ENCODE data around the gene NPR2.

The NPR2 gene

GRCh38 chr9:35771534-35771933, 19.9 kb upstream of the NPR2 start:
- TF ChIP-seq CTCF (IDR thresholded peaks at IDR 0.05), result no peak
- no peaks in the 10 kb centered on the region for H3K27me3 ChIP-seq
- no peak overlapping the region for H3K4me3 ChIP-seq
- H3K36me3 ChIP-seq, result no peaks in the 10 kb centered on the region
- intact Hi-C loops (cut with DNase I; ENCODE audit: low total_unique reads), result no loop called here
- no peak for DNase-seq
- H3K27ac ChIP-seq, result peak overlapping the region; percentile 54 to 59
- H3K4me1 ChIP-seq, result peaks cover 0 to 23% (median 18%) of the 10 kb centered on the region in 4 donors
- H3K9me3 ChIP-seq, result no peaks in the 10 kb centered on the region

GRCh38 chr9:35771943-35772342, 19.4 kb upstream of the NPR2 start:
- Histone ChIP-seq H3K27me3 (no peaks in the 10 kb centered on the region), H3K9me3 (no peaks in the 10 kb centered on the region), H3K27ac (no peak overlapping the region), H3K4me3 (no peak overlapping the region), H3K4me1 (peaks cover 0 to 23% (median 18%) of the 10 kb centered on the region in 4 donors), H3K36me3 (no peaks in the 10 kb centered on the region)
- intact Hi-C loops (cut with DNase I; ENCODE audit: low total_unique reads), result no loop called here
- DNase-seq, result no peak
- TF ChIP-seq CTCF (IDR thresholded peaks at IDR 0.05), result no peak

- DNase-seq, result peak in 1 of 2 donors; percentile 34
- Histone ChIP-seq H3K9me3 (no peaks in the 10 kb centered on the region), H3K36me3 (no peaks in the 10 kb centered on the region), H3K4me3 (no peak overlapping the region), H3K4me1 (peaks cover 0 to 20% (median 18%) of the 10 kb centered on the region in 4 donors), H3K27ac (no peak overlapping the region), H3K27me3 (no peaks in the 10 kb centered on the region)
- intact Hi-C loops (cut with DNase I; ENCODE audit: low total_unique reads), result no loop called here
- no peak for TF ChIP-seq CTCF (IDR thresholded peaks at IDR 0.05)
Measured at GRCh38 chr9:35774907-35775635, 16.3 kb upstream of the NPR2 start.

- no peaks in the 10 kb centered on the region for H3K27me3 ChIP-seq
- H3K27ac ChIP-seq, result no peak overlapping the region
- no peaks in the 10 kb centered on the region for H3K9me3 ChIP-seq
- H3K36me3 ChIP-seq, result no peaks in the 10 kb centered on the region
- no peak overlapping the region for H3K4me3 ChIP-seq
- DNase-seq, result no peak
- TF ChIP-seq CTCF (IDR thresholded peaks at IDR 0.05), result no peak
- intact Hi-C loops (cut with DNase I; ENCODE audit: low total_unique reads), result no loop called here
- H3K4me1 ChIP-seq, result peaks cover 0 to 11% (median 10%) of the 10 kb centered on the region in 4 donors
Measured at GRCh38 chr9:35776018-35776417, 15.4 kb upstream of the NPR2 start.

GRCh38 chr9:35778496-35778895, 12.9 kb upstream of the NPR2 start:
- H3K4me1 ChIP-seq, result no peaks in the 10 kb centered on the region
- intact Hi-C loops (cut with DNase I; ENCODE audit: low total_unique reads), result no loop called here
- H3K27ac ChIP-seq, result no peak overlapping the region
- no peak for TF ChIP-seq CTCF (IDR thresholded peaks at IDR 0.05)
- no peaks in the 10 kb centered on the region for H3K36me3 ChIP-seq
- no peak for DNase-seq
- H3K4me3 ChIP-seq, result no peak overlapping the region
- H3K9me3 ChIP-seq, result no peaks in the 10 kb centered on the region
- no peaks in the 10 kb centered on the region for H3K27me3 ChIP-seq
